HG03354 (cell line): Measurements from ENCODE around the gene DAB1.

ENCODE experiments used
- ATAC-seq: cut with Tn5 transposase; IDR thresholded peaks from one replicate; pipeline ENCODE4 v1.9.1; 2021; ENCODE audit warnings: mild to moderate bottlenecking; ENCODE audit not compliant: unreplicated experiment, poor library complexity, severe bottlenecking

Gene DAB1

DNA sequence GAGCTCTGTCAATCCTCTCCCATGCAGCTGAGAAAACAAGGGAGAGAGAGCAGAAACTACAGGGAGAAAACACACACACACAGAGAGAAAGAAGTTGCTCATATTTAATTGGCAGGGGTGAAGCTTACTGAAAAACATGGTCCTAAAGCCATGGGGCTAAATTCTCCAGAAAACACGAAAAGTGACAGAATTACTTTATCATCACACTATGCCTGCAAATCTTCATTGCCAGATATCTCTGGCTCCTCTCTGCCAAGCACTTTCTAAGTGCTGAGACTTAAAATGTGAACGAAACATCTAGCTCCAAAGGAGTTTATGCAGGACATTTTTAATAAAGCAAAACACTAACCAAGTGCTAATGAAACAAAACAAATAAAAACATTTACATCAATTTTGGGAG, 134.1 kb downstream of the DAB1 start:
- ATAC-seq = no peak

DNA sequence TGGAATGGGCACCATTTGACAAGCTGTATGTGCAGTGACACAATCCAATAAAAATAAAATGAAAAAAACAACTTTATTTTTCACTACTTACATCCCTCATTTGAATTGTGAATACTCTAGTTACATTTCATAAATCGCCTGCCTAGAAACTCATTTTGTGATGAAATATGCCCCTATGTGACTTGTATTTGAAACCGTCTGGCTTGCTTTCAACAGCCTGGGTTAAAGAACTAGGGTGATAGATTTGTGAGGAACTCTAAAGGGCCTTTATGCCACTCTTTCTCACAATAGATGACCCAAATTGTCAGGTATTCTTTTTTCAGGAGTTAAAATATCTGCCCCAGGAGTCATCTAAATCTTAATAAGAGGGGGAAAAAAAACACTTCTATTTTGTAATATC, 137.9 kb downstream of the DAB1 start:
- no peak for ATAC-seq

DNA sequence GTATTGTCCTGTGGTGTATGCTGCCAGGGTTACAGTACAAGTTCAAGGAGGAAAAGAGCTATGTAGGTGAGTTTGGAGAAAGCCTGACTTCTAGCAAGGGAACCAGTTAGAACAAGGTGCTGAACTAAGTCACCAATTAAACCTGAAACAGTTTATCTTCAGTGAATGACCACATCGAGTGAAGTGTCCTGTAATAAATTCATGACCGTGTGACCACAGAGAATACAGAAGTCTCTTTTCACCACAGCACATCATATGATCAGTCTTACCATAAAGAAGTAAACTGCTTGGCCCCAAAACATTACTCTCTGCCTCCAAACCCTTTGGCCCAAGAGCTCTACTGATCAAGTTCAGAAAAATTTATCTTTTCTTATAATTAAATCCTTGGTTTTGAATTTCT, 141.4 kb downstream of the DAB1 start:
- no peak for ATAC-seq

DNA sequence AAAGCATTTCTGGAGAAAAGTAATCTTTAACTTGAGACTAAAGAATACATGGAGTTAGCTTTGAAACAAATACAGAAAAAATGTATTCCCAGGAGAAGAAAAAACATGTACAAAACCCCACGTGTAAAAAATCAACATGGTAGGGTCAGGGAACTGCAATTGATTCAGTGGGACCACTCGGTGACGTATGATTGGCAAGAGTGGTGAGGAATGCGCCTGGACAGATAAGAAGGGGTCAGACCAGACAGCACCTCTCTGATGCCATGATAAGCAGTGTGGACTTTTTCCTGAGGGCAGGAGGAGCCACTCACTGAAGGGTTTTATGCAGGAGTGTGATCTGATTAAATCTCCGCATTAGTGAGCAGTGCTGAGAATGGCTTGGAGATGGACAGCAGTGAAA, 142.5 kb downstream of the DAB1 start:
- ATAC-seq = no peak

DNA sequence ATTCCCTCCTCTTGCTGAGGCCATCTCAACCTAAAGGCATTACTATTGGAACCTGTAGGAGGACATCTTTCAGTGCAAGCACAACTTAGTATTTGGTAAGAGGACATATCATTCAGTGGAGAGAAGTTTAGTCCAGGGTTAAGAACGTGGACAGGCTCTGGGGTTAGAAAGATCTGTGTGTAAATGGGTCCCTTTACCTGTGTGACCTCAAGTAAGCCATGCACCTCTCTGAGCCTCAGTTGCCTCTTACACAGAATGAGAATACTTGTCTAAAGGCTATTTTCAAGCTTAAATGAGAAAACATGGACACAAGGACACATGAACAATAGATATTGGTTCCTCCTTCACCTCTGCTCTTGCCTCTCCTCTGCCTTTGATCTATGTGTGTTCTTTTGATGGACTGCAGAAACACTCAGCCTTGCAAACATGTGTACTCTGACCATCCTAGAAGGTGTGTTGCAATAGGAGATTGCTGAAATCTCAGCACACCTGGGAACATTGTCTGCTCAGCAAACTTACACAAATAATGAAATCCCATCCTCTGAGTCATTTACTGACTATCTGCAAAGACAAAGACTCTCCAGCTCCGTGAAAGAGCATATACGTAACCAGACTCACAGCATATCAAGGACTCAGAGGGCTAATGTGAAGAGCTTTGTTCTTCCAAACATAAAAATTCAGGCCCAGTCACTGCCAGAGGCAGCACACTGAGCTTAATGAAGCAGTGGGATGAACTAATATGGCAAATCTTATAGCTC, 143.8 kb downstream of the DAB1 start:
- no peak for ATAC-seq

DNA sequence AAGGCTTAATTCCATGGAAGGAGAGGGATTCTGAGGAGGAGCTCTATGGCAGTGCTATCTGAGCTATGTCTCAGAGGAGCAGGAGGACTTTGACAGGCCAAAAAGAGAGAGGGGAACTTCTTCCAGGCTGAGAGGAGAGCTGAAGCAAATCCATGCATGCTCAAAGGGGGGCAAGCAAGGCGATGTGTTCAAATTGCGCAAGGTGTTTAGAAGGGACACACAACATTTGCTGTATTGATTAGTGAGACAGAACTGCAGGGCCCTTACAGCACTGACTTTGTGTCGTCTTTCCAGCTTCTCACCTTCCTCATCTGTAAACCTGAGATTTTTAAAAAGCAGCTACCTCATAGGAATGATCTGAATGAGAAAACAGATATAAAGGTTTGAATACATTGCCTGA, 145.3 kb downstream of the DAB1 start:
- ATAC-seq = no peak

DNA sequence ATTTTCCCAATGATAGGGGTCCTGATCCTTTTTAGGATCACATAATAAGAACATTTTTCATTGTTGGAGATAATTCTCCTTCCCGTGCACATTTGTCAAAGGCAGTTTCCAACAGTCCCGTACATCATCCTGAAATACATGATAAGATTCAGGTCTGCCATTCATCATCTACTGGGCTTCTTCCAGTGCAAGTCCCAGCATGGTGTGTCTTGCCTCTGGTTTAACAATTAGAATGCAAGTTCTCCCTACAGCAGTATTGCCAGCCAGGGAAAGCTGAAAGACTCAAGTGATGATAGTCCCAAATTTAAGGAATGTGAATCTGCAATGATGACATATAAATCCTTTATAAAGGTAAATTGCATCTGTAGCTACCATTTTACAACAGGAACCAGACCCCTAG, 146.2 kb downstream of the DAB1 start:
- ATAC-seq = no peak

DNA sequence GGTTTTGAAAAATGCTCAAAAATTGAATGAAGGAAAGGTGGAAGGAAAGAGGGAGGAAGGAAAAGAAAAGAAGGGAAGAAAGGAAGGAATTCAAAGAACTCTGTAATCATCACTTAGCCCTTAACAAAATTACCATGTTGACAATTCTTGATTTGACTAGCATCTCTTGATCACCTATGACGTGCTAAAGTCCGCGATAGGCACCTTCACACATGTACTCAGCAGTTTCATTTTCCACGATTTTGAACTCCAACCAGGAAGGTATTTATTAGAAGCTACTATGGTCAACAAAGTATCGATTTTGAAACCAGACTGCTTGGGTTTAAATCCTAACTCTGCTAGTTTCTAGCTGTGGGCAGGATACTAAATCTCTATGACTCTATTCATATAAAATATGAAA, 146.9 kb downstream of the DAB1 start:
- ATAC-seq = no peak

DNA sequence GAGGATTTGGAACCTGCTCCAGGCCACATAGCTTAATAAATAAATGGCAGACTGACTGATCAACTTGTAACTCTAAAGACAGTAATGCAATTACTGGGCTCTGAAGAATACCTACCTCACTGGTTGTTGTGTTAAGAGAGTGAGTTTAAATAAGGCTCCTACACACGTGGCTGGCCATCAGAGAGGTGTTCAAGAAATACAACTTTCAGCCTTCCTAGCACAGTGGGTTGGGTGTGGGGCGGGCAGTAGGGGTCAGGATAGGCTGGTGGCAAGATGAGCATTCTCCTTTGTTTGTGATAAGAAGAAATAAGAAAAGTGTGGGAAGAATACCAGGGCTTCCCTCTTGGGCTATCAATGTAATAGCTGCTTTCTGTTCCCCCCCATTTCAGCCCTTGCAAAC, 151.3 kb downstream of the DAB1 start:
- ATAC-seq = no peak

DNA sequence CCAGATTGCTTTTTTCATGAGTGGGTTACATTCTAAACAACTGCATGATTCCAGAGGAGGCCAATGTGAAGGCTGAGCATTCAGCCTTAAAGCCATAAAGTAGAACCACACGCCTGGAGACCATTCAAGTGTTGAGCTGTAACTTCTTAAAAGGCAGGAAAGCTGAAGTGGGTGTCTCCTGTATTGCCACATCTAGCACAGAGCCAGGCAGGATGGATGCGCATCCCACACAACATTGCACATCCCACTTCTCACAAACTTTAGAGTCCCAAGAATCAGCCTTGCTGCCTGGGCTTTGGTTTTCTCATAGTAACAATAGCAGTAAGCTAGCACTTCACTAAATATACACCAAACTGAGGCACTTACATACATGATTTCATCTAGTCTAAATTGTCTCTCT, 151.7 kb downstream of the DAB1 start:
- no peak for ATAC-seq

DNA sequence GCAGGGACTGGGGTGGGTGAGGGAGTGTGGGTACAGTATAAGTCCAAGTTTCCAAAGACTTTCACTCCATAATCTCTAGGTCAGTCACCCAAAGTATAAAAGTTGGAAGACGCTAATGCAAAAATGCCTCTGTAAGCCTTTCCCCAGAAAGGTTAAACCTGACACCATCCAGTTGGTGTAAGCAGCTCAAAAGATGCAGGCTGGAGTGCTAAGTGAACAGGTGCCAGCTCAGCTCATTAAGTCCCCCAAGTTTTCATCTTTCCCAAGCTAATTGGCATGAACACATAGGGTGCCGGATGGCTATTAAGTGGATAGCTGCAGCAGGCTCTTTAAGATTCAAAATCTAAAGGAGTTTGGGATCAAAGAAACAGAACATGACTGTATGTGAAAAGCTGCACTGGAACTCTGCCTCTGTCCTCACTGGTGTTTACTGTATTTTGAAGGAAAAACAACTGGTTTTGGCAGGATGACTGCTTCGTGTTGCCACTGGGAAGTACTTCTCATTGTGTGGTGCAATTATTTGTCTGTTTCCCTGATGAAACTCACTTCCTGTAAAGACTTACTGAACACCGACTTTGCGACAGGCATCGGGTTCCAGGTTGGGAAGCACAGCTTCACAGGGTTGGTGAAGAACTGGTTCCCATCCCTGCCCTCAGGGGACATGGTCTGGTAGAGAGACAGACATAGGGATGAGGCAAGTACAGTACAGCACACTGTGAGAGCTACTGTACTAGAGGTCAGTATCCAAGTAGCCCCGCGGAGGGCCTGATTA, 152.7 kb downstream of the DAB1 start:
- ATAC-seq = no peak

DNA sequence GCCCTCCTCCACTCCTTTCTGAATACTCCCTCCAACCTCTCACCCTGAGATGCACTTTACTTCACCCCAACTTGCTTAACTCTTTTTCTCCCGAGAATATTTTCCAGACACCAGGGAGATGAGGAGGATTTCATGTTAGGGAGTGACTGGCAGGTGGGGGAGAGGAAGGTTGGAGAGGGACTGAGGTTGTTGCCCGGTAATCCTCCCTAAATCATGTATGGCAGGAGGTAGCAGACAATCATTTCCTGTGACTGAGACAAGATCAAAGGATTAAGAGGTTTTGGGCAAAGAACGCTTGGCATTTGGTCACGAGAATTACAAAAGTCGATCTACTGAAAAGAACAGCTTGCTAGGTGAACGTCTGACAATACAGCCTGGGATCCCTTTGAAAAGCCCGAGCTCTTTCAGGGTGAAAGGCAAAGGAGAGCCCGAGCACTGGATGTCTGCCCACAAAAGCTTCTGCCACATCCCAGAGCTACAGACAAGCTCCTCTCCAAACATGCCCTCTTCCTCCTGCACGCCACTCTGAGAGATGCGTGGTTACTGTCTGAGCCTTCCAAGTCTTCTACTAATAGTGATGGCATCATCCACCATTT, 154.1 kb downstream of the DAB1 start:
- no peak for ATAC-seq

DNA sequence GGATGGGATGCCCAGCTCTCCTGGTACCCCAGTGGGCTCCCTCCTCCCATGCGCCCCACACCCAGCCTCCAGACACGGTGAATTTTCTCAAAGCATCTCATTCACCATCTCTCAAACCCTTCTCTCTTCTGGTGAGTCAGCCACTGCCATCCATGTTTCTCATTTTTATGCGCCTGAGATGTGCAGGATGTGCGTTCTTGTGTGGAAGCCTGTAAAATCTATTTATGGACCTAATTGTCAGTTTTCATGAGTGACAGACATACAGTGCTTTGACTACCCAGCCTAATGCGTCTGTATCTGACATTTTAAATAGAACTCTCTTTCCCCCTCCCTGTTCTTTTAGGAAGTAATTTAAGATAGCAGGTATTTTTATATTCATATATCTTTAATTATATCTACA, 158.8 kb downstream of the DAB1 start:
- ATAC-seq = no peak

DNA sequence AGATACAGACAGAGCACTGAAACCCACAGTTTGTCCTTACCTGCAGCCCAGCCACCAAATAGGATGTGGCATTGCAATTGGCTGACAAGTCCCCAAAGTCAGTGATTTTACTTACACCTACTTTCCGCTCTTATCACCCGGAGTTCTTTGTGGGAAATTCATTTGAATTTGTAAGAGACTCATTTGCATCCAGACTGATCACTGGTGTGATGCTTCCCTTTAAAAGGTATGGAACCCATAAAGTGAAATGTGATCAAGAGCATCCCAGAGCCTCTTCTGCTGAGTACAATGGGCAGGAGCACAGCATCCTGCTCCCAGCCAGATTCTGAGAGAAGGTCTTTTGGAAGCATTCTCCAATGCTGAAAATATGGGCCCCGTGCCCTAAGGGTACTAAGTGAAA, 161.4 kb downstream of the DAB1 start:
- ATAC-seq = no peak

DNA sequence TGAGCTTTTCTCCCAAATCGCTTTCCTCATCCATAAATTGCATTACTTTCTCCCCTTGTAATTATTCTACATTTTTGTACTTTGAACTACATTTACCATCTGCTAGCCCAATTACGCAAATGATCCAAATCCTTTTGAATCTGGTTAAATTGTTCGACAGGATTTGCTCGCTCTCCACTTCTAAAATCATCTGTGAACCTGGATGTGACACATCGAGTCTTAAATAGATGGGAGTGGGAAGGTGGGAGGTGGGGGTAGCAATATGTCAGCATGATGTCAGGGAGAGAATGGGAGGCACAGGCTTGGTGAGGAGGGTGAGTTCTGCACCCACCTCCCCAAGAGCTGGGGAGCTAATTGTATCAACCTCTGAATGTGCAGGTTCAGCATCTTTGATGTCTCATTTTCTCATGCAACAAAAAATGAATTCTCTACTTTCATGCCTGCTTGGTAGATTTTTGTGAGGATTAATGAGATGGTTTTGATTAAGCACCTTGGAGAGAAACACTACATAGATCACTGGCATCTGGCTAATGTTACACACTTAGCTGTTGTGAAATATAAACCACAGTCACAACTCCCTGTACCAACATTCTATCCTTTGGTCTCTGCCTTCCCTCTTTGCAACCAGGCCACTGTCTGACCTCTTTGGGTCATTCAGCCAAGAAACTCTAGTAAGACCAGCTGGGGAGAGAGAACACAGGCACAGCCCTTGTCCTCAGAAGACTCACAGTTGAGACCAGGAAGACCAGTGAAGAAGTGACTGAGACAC, 165.1 kb downstream of the DAB1 start:
- ATAC-seq = no peak

DNA sequence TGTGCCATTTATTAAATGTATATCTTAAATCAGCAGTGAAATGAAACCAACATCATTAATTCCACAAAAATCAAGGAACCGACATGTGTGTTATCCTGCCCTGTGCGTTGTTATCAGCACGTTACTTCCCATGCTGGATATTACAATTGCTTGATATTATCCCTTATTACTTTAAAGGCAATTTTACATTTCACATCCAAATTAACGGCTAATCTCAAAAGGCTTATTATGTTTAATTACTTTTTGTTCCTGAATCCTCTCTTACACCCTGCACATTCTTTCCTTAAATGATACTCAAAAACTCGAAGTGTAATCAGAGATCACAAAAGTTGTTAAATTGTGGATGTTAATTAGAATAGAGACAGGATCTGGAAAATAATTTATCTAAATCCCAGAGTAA, 167.9 kb downstream of the DAB1 start:
- ATAC-seq = no peak

DNA sequence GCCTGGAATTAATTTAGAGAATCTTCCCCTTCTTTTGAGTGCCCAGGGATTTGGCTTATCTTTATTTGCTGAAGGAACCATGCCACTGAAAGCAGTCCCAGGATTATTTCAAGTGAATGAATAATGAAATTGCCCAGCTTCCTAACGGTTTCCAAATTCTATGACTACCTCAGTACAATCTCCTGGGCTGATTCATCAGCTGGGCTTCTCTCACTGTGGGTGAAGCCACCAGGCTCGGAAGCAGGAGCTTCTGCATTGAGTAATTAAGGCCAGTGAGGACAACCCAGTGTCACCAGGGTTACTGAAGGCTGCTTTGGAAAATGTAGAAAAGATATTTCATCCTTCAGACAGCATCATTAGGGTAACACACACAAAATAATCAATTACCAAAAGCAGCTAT, 169.8 kb downstream of the DAB1 start:
- no peak for ATAC-seq

DNA sequence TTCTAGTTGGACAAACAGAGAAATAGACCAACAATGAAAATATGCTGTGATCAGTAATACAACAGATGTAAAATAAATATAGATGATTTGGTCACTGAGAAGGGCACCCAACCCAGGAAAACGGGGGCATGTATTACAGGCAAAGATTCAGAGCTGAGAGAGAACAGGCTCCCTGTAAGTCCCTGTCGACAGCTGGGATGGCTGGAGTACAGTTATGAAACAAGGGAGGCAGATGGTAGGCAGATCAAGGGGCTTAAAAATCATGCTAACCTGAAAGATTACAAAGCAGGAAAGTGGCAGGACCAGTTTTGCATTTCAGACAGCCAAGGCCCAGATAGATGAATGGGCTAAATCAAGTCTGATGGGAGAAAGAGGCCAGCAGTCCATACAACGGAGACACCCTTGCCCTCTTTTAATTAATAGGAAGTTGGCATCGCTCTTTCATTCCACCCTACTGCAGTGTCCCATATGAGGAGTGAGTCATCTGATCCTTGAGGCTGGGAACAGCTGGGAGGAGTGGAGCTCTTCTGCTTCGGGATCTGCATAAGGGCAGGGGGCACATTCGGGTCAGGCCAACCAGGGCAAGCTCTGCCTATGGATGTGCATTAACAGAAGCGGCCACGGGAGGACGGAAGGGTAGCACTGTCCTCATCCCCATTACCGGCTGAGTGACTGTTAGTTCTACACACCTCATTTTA, 171.1 kb downstream of the DAB1 start:
- ATAC-seq = no peak

DNA sequence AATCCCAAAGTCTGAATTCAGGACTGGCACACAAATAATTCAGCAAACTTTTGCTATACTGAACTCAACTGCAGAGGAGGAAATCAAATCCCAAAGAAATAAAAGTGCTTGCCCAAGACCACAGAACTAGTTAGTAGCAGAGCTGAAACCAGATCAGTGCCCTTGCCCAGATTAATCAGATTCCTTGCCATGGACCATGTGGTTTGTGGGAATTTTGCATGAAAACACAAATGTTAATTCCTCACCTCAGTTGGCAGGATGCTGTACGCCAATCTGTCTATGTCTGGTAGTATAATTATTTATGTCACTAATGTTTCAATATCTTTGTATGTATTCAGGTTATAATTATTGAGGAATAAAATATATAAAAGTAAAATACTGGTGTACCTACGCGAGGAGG, 173.8 kb downstream of the DAB1 start:
- ATAC-seq = no peak

DNA sequence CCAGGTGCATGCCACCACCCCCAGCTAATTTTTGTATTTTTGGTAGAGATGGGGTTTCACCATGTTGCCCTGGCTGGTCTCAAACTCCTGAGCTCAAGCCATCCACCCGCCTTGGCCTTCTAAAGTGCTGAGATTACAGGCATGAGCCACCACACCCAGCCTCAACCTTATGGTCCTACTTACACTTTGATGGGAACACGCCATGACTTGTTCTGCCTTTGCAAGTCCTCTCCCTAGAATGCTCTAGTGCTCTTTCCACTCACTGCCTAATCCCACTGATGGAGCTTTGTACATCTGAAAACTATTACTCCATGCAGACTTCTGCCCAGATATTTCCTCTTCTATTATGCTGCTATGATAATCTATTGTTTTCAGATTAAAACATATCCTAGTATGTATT, 174.3 kb downstream of the DAB1 start:
- ATAC-seq = no peak
